Measurements from ENCODE around the gene FHIT.

The FHIT gene

GRCh38 chr3:60609446-60609845, 641.8 kb downstream of the FHIT start:
- H3K4me3 ChIP-seq (ENCODE audit: low read depth, low read length) = no peak overlapping the region
- no peak for TF ChIP-seq CTCF (IDR thresholded peaks at IDR 0.05; ENCODE audit: low read depth, low read length, missing control alignments)
- DNase-seq (ENCODE audit: low read depth) = no peak

- TF ChIP-seq CTCF (IDR thresholded peaks at IDR 0.05; ENCODE audit: low read depth, low read length, missing control alignments) = no peak
- H3K4me3 ChIP-seq (ENCODE audit: low read depth, low read length) = no peak overlapping the region
- no peak for DNase-seq (ENCODE audit: low read depth)
Measured at GRCh38 chr3:60603860-60604259, 647.4 kb downstream of the FHIT start.

- DNase-seq (ENCODE audit: low read depth) = no peak
- H3K4me3 ChIP-seq (ENCODE audit: low read depth, low read length) = no peak overlapping the region
- no peak for TF ChIP-seq CTCF (IDR thresholded peaks at IDR 0.05; ENCODE audit: low read depth, low read length, missing control alignments)
Measured at GRCh38 chr3:60600848-60601247, 650.4 kb downstream of the FHIT start.

- no peak overlapping the region for H3K4me3 ChIP-seq (ENCODE audit: low read depth, low read length)
- no peak for DNase-seq (ENCODE audit: low read depth)
- no peak for TF ChIP-seq CTCF (IDR thresholded peaks at IDR 0.05; ENCODE audit: low read depth, low read length, missing control alignments)
Measured at GRCh38 chr3:60599586-60599985, 651.7 kb downstream of the FHIT start.

GRCh38 chr3:60598671-60599070, 652.6 kb downstream of the FHIT start:
- no peak for TF ChIP-seq CTCF (IDR thresholded peaks at IDR 0.05; ENCODE audit: low read depth, low read length, missing control alignments)
- no peak for DNase-seq (ENCODE audit: low read depth)
- no peak overlapping the region for H3K4me3 ChIP-seq (ENCODE audit: low read depth, low read length)

- DNase-seq (ENCODE audit: low read depth) = no peak
- TF ChIP-seq CTCF (IDR thresholded peaks at IDR 0.05; ENCODE audit: low read depth, low read length, missing control alignments) = no peak
- no peak overlapping the region for H3K4me3 ChIP-seq (ENCODE audit: low read depth, low read length)
Measured at GRCh38 chr3:60594025-60594424, 657.2 kb downstream of the FHIT start.

GRCh38 chr3:60591267-60591666, 660.0 kb downstream of the FHIT start:
- no peak for DNase-seq (ENCODE audit: low read depth)
- no peak for TF ChIP-seq CTCF (IDR thresholded peaks at IDR 0.05; ENCODE audit: low read depth, low read length, missing control alignments)
- no peak overlapping the region for H3K4me3 ChIP-seq (ENCODE audit: low read depth, low read length)
